K562 treated with DMSO at 1 percent for 24 hours (cell line): ENCODE measurements around the gene RBM12. TPM values are rescaled to one million over a fixed set of nuclear protein-coding genes. Genes with fewer than 3 reads are reported as not detected.

Experiments
- total RNA-seq: library from RNA; unstranded; fragments of 300-600 nt; gene quantifications from 2 replicates; pipeline ENCODE4 v1.2.3, GENCODE V29; 2022; ENCODE audit warnings: low read depth; ENCODE audit not compliant: insufficient read depth

The RBM12 gene
- total RNA-seq, result 37.0 and 41.5 TPM in 2 replicates

GRCh38 chr20:35664466-35665206, at the start of gene RBM12, which contains the start of gene CPNE1:
Gene RBM12, minus strand, starts transcription at chr20:35664900. Its CDS starts 9,578 bp downstream, at chr20:35655322.
Gene CPNE1, minus strand, starts transcription at chr20:35664900. Its CDS starts 31,977 bp downstream, at chr20:35632923.

GRCh38 chr20:35699127-35699956, 34.6 kb upstream of the RBM12 start, which contains the start of the genes NFS1 and ROMO1:
Gene NFS1, minus strand, starts transcription at chr20:35699352. Its CDS starts 64 bp downstream, at chr20:35699288.
Gene ROMO1, plus strand, starts transcription at chr20:35699405. Its CDS starts 228 bp downstream, at chr20:35699633.

GRCh38 chr20:35615667-35616464, 48.8 kb downstream of the RBM12 start, which contains the start of gene SPAG4:
Gene SPAG4, plus strand, starts transcription at chr20:35615829. Its CDS starts 175 bp downstream, at chr20:35616004.

Other genes with a start within 250 kb of the RBM12 start
- gene GDF5, start 226.7 kb downstream of the RBM12 start, total RNA-seq, result not detected in 2 replicates
- gene CEP250, start 209.3 kb downstream of the RBM12 start, total RNA-seq, result 15.9 and 18.0 TPM in 2 replicates
- gene C20orf173, start 135.2 kb downstream of the RBM12 start, total RNA-seq, result not detected in 2 replicates
- gene ERGIC3, start 122.8 kb downstream of the RBM12 start, total RNA-seq, result 421 and 431 TPM in 2 replicates
- 6.5 and 11.8 TPM in 2 replicates for gene SPAG4, start 49.1 kb downstream of the RBM12 start, total RNA-seq
- 141 and 147 TPM in 2 replicates for gene CPNE1, start within 50 bp of the RBM12 start, total RNA-seq
- gene NFS1, start 34.5 kb upstream of the RBM12 start, total RNA-seq, result 37.6 and 48.2 TPM in 2 replicates
- 353 and 401 TPM in 2 replicates for gene ROMO1, start 34.5 kb upstream of the RBM12 start, total RNA-seq
- gene RBM39, start 77.4 kb upstream of the RBM12 start, total RNA-seq, result 134 and 140 TPM in 2 replicates
- 32.3 and 38.9 TPM in 2 replicates for gene PHF20, start 107.1 kb upstream of the RBM12 start, total RNA-seq